GM12878 (cell line): ENCODE data around the gene ZNF227. TPM values are rescaled to one million over a fixed set of nuclear protein-coding genes. Genes with fewer than 3 reads are reported as not detected.
A peak's percentile ranks its signal among the peaks of the same experiment; 100 is the strongest.

Source experiments
- ATAC-seq: fragments of 200-7000 bp; cut with Tn5 transposase; 3 replicates; pipeline ENCODE4 v1.9.1; 2020; ENCODE audit warnings: mild to moderate bottlenecking, moderate library complexity
- BruUV-seq: library from RNA; stranded (reverse); fragments of 400-500 nt; replicated peaks from 2 replicates; lab custom pipeline; 2021; lab: Mats Ljungman, UMichigan
- CTCF ChIA-PET: fragments of 300-600 bp; sonication (Branson Sonifier 250); formaldehyde crosslinking; extraction: SDS; loops from one replicate; lab custom pipeline; 2021; ENCODE audit warnings: inconsistent platforms; lab: Yijun Ruan, JAX
- POLR2A ChIA-PET: fragments of 350-600 bp; formaldehyde crosslinking; extraction: SDS; loops from one replicate; lab custom pipeline; 2021; ENCODE audit warnings: inconsistent platforms; lab: Charles Lee
- RAD21 ChIA-PET: fragments of 300-600 bp; sonication (Branson Sonifier 250); formaldehyde crosslinking; loops from one replicate; lab custom pipeline; 2023; ENCODE audit warnings: antibody characterized with exemption; ENCODE audit not compliant: unreplicated experiment; lab: Charles Lee
- SMC1A ChIA-PET: fragments of 300-600 bp; sonication (Branson Sonifier 250); formaldehyde crosslinking; loops from one replicate; lab custom pipeline; 2023; ENCODE audit not compliant: unreplicated experiment, uncharacterized antibody; lab: Charles Lee
- DNase-seq: peaks from one replicate; pipeline ENCODE4 v3.0.0-alpha.2; 2011; ENCODE audit warnings: low read depth, low spot score
- FAIRE-seq: peaks from 3 replicates; lab custom pipeline; 2011; peaks lifted over from hg19 to GRCh38; lab: Jason Lieb, UNC
- H2AFZ ChIP-seq: 2 replicates; pipeline ENCODE4 v1.6.0; 2011; ENCODE audit warnings: low read depth, low read length, control low read depth; ENCODE audit not compliant: control insufficient read depth
- H3K27ac ChIP-seq: 2 replicates; pipeline ENCODE4 v1.5.1; 2011; ENCODE audit warnings: control low read depth; ENCODE audit not compliant: control insufficient read depth, insufficient read depth
- H3K27me3 ChIP-seq, 2 experiments: replicated peaks in 1 of 2; 2 replicates each; pipeline versions ENCODE4 v1.6.0 to v1.6.1; 2011; ENCODE audit warnings: low read length in 1 of 2; ENCODE audit not compliant: control insufficient read depth in 2 of 2, insufficient read depth in 2 of 2
- H3K36me3 ChIP-seq, 2 experiments: 2 replicates each; pipeline ENCODE4 v1.5.1; 2011; ENCODE audit warnings: low read length in 1 of 2; ENCODE audit not compliant: control insufficient read depth in 2 of 2, insufficient read depth in 2 of 2
- H3K4me1 ChIP-seq: 2 replicates; pipeline ENCODE4 v1.6.1; 2011; ENCODE audit warnings: mild to moderate bottlenecking, low read length, moderate library complexity, mixed read lengths; ENCODE audit not compliant: control insufficient read depth, insufficient read depth
- H3K4me2 ChIP-seq: 2 replicates; pipeline ENCODE4 v1.6.0; 2011; ENCODE audit warnings: control low read depth; ENCODE audit not compliant: control insufficient read depth, insufficient read depth
- H3K4me3 ChIP-seq: fragments of 200-600 bp; sonication (generic); 2 replicates; pipeline ENCODE4 v1.5.1; 2016
- H3K79me2 ChIP-seq: 2 replicates; pipeline ENCODE4 v1.6.0; 2011; ENCODE audit warnings: low read length; ENCODE audit not compliant: control insufficient read depth, insufficient read depth
- H3K9ac ChIP-seq: 2 replicates; pipeline ENCODE4 v1.8.0; 2011; ENCODE audit warnings: low read length, control low read depth, mixed read lengths; ENCODE audit not compliant: control insufficient read depth, insufficient read depth
- H3K9me3 ChIP-seq: replicated peaks from 3 replicates; pipeline ENCODE4 v1.5.1; 2011; ENCODE audit warnings: mild to moderate bottlenecking, low read length; ENCODE audit not compliant: control insufficient read depth, insufficient read depth
- H4K20me1 ChIP-seq: 2 replicates; pipeline ENCODE4 v1.6.0; 2011; ENCODE audit not compliant: control insufficient read depth, insufficient read depth
- BHLHE40 ChIP-seq, 2 experiments: fragments of 450-650 bp in 1 of 2; IDR thresholded peaks; 2 replicates each; pipeline ENCODE4 v1.6.1; 2011 to 2017; ENCODE audit warnings: low read depth in 2 of 2, borderline replicate concordance in 1 of 2, improper control_type of control experiment in 1 of 2, low read length in 1 of 2, mild to moderate bottlenecking in 1 of 2
- MEF2A ChIP-seq: IDR thresholded peaks from 2 replicates; pipeline ENCODE4 v1.6.1; 2011; ENCODE audit warnings: low read depth, mild to moderate bottlenecking, low read length, moderate library complexity; ENCODE audit not compliant: insufficient read depth
- MYB ChIP-seq: fragments of 150-350 bp; IDR thresholded peaks from 2 replicates; pipeline ENCODE4 v1.6.1; 2014; ENCODE audit warnings: mild to moderate bottlenecking, low read depth, low read length, borderline replicate concordance
- NFYB ChIP-seq: IDR thresholded peaks from 2 replicates; pipeline ENCODE4 v1.6.1; 2011; ENCODE audit warnings: low read depth, mild to moderate bottlenecking, low read length, improper control_type of control experiment, moderate library complexity; ENCODE audit not compliant: insufficient read depth
- RELA ChIP-seq: fragments of 450-650 bp; IDR thresholded peaks from 2 replicates; pipeline ENCODE4 v1.8.0; 2014; ENCODE audit warnings: borderline replicate concordance; ENCODE audit not compliant: partially characterized antibody
- SIN3A ChIP-seq: IDR thresholded peaks from 2 replicates; pipeline ENCODE4 v1.6.1; 2012; ENCODE audit warnings: low read depth, low read length, improper control_type of control experiment
- SRF ChIP-seq, 2 experiments: IDR thresholded peaks; 2 replicates each; pipeline ENCODE4 v1.6.1; 2011; ENCODE audit warnings: low read depth in 2 of 2, low read length in 2 of 2, mild to moderate bottlenecking in 1 of 2, moderate library complexity in 1 of 2
- ZZZ3 ChIP-seq: IDR thresholded peaks from 2 replicates; pipeline ENCODE4 v1.6.1; 2011; ENCODE audit warnings: low read depth; ENCODE audit not compliant: control insufficient read depth, insufficient read length
- WGBS: methylation state at CpG from one replicate; pipeline ENCODE4 v1.1.6; 2016; ENCODE audit warnings: low lambda C conversion rate; ENCODE audit not compliant: insufficient replicate concordance, insufficient coverage; ENCODE audit errors: missing lambda C conversion rate; 5-methylcytosine and 5-hydroxymethylcytosine counted together
- in situ Hi-C: fragments of 300-500 bp; cut with MboI; formaldehyde crosslinking; loops from 9 replicates; pipeline ENCODE4 v1.14.3; 2018; ENCODE audit warnings: mixed read lengths
- intact Hi-C: fragments of 100-400 bp; cut with micrococcal nuclease; formaldehyde crosslinking; loops from one replicate; pipeline ENCODE4 v1.14.2; 2022; ENCODE audit not compliant: unreplicated experiment
- polyA plus RNA-seq, 11 experiments: library from polyadenylated mRNA; depleted of rRNA in 4 of 11; unstranded in 6 of 11; stranded (reverse) in 5 of 11; fragments of >200 nt; fragmentation: Nextera tagmentation in 4 of 11; fragmentation: Illumina TruSeq in 1 of 11; extraction: Ambion mirVana in 4 of 11; extraction: Trizol in 1 of 11; gene quantifications; 1 replicate in 1 of 11; 2 replicates in 10 of 11; pipeline versions ENCODE4 v1.2.1 to v1.2.3, GENCODE V29; 2011 to 2016; ENCODE audit warnings: inconsistent platforms in 2 of 11, missing spikeins in 2 of 11, low read depth in 1 of 11
- total RNA-seq, 4 experiments: library from RNA; depleted of rRNA in 3 of 4; stranded (reverse); fragments of >200 nt in 3 of 4; fragmentation: Illumina TruSeq in 1 of 4; extraction: Trizol in 1 of 4; gene quantifications; 2 replicates each; pipeline versions ENCODE4 v1.2.1 to v1.2.3, GENCODE V29; 2013 to 2021
- TF ChIP-seq, protein P1 (sequence below): fragments of 450-650 bp; IDR thresholded peaks from 2 replicates; pipeline ENCODE4 v1.6.1; 2017; ENCODE audit warnings: low read depth, mild to moderate bottlenecking, moderate library complexity

Gene ZNF227
- total and polyA plus RNA-seq, 10 of the 15 experiments (the other 5 are each of a cell fraction or from before 2014, with no cell fraction given) = 4.3 to 22.9 (median 13.0) TPM

DNA sequence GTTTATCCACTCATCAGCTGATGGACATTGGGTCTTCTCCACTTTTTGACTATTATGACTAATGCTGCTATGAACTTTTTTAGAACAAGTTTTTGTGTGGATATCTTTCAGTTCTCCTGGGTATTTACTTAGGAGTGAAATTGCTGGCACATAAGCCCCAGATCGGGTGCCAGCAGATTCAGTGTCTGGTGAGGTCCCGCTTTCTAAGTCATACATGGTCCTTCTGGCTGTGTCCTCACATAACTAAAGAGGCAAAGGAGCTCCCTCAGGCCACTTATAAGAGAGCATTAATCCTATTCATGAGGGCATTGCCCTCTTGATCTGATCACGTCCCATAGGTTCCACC lies 48.0 kb upstream of the ZNF227 start:
- Histone ChIP-seq H4K20me1 (no peaks in the 10 kb centered on the region), H3K9me3 (peaks cover 9% of the 10 kb centered on the region), H3K79me2 (peaks cover 11% of the 10 kb centered on the region), H3K4me2 (peak overlapping the region; percentile 96), H3K36me3 (peaks cover 0 to 9% of the 10 kb centered on the region in 2 experiments; a peak in 1 of 4 replicates), H3K27ac (peak overlapping the region; percentile 89), H3K27me3 (no peaks in the 10 kb centered on the region), H2AFZ (peak overlapping the region; percentile 100), H3K4me1 (peaks cover 4% of the 10 kb centered on the region), H3K9ac (peak overlapping the region; percentile 97; the same call in 1 of the 2 replicates), H3K4me3 (peak overlapping the region; percentile 90)
- TSS peak; percentile 98 for BruUV-seq
- WGBS = 62% methylated on average over 3 of the region's 3 CpGs
- POLR2A ChIA-PET = interaction anchor here (1.1 to 2.5 kb wide), 6 partner anchors 11 to 140 kb away, joined by 3 to 16 read pairs (median 6); partner anchors contain the start of genes ZNF227, ZNF234 and ZNF235
- CTCF ChIA-PET = interaction anchor here (1.0 to 1.4 kb wide), 3 partner anchors 43 to 354 kb away, joined by 3 to 5 read pairs (median 3); no protein-coding TSS in a partner anchor
- RAD21 ChIA-PET = interaction anchor here (0.9 to 1.6 kb wide), 4 partner anchors 22 to 419 kb away, joined by 3 to 11 read pairs (median 5); partner anchors contain the start of genes ZNF224 and ZNF227
- TF ChIP-seq NFYB (no peak), MEF2A (no peak), ZZZ3 (no peak), MYB (no peak), BHLHE40 (IDR thresholded peaks at IDR 0.05; ENCODE audit: borderline replicate concordance in 1 of 2, low read depth in 2 of 2, low read length in 1 of 2) (no peak), SIN3A (no peak), RELA (no peak), SRF (IDR thresholded peaks at IDR 0.05; ENCODE audit: low read depth in 2 of 2, low read length in 2 of 2) (no peak)
- TF ChIP-seq, protein P1, sequence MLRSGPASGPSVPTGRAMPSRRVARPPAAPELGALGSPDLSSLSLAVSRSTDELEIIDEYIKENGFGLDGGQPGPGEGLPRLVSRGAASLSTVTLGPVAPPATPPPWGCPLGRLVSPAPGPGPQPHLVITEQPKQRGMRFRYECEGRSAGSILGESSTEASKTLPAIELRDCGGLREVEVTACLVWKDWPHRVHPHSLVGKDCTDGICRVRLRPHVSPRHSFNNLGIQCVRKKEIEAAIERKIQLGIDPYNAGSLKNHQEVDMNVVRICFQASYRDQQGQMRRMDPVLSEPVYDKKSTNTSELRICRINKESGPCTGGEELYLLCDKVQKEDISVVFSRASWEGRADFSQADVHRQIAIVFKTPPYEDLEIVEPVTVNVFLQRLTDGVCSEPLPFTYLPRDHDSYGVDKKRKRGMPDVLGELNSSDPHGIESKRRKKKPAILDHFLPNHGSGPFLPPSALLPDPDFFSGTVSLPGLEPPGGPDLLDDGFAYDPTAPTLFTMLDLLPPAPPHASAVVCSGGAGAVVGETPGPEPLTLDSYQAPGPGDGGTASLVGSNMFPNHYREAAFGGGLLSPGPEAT = no peak
- SMC1A ChIA-PET = interaction anchor here (0.6 to 2.8 kb wide), 9 partner anchors 10 to 69 kb away, joined by 3 to 12 read pairs (median 3); partner anchors contain the start of gene ZNF227
- ATAC-seq = peak; percentile 17; the same call in 2 of the 3 replicates
- no peak for FAIRE-seq
- no peak for DNase-seq
- in situ Hi-C loops = no loop called here
- intact Hi-C loops = loop anchor here (2.0 to 10.0 kb wide), 3 partner anchors 49 to 101 kb away; partner anchors contain the start of genes ZNF225 and ZNF227
